ENCODE results near the gene NDUFS4.
"Not testable (repeated sequence)": the region's sequence is repeated elsewhere in the genome, so short reads cannot be mapped to it uniquely, and the experiment has no call there.

NDUFS4 gene

GRCh38 chr5:53667621-53668020 lies 107.2 kb downstream of the NDUFS4 start:
- DNase-seq (ENCODE audit: low spot score): no peak

GRCh38 chr5:53671447-53671846 lies 111.0 kb downstream of the NDUFS4 start:
- DNase-seq (ENCODE audit: low spot score): no peak

- no peak for DNase-seq (ENCODE audit: low spot score)
Observed at GRCh38 chr5:53674121-53674520, 113.7 kb downstream of the NDUFS4 start.

- DNase-seq (ENCODE audit: low spot score): no peak
Observed at GRCh38 chr5:53677632-53678031, 117.2 kb downstream of the NDUFS4 start.

- DNase-seq (ENCODE audit: low spot score): no peak
Observed at GRCh38 chr5:53678981-53679660, 118.7 kb downstream of the NDUFS4 start.

- no peak for DNase-seq (ENCODE audit: low spot score)
Observed at GRCh38 chr5:53681079-53681478, 120.6 kb downstream of the NDUFS4 start.

GRCh38 chr5:53691014-53691413 lies 130.6 kb downstream of the NDUFS4 start:
- DNase-seq (ENCODE audit: low spot score): no peak

GRCh38 chr5:53694520-53695022 lies 134.1 kb downstream of the NDUFS4 start:
- DNase-seq (ENCODE audit: low spot score): no peak

- not testable (repeated sequence) for DNase-seq (ENCODE audit: low spot score)
Observed at GRCh38 chr5:53710405-53710804, 150.0 kb downstream of the NDUFS4 start.

- no peak for DNase-seq (ENCODE audit: low spot score)
Observed at GRCh38 chr5:53712327-53712726, 151.9 kb downstream of the NDUFS4 start.

GRCh38 chr5:53713978-53714666 lies 153.7 kb downstream of the NDUFS4 start:
- DNase-seq (ENCODE audit: low spot score): no peak

- no peak for DNase-seq (ENCODE audit: low spot score)
Observed at GRCh38 chr5:53714667-53715010, 154.2 kb downstream of the NDUFS4 start.

GRCh38 chr5:53726121-53726520 lies 165.7 kb downstream of the NDUFS4 start:
- DNase-seq (ENCODE audit: low spot score): no peak

GRCh38 chr5:53730943-53731342 lies 170.5 kb downstream of the NDUFS4 start:
- DNase-seq (ENCODE audit: low spot score): no peak

Data from cerebellar cortex (tissue), 1 donor.